ENCODE data around the gene CKM.

Gene CKM

DNA sequence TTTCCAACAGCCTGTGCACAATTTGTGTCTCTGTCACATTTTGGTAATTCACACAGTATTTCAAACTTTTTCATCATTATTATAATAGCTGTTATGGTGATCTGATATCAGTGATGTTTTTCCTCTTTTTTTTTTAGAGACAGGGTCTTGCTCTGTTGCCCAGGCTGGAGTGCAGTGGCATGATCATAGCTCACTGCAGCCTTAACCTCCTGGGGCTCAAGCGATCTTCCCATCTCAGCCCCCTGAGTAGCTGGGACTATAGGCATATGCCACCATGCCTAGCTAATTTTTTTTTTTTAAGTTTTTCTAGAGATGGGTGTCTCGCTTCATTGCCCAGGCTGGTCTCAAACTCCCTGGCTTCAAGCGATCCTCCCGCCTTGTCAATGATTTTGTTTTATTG is 65.8 kb downstream of the CKM start:
- DNase-seq (ENCODE audit: insufficient read length) (no peak), FAIRE-seq (no peak)
- TF ChIP-seq POLR2AphosphoS5 (IDR thresholded peaks at IDR 0.05; ENCODE audit: low read depth, low read length) (no peak), POLR2A (IDR thresholded peaks at IDR 0.05; ENCODE audit: low read depth, low read length) (no peak), TAF1 (IDR thresholded peaks at IDR 0.05; ENCODE audit: borderline replicate concordance, low read depth, low read length) (no peak)

All from GM12892 (cell line).